Measurements from ENCODE around the gene NAA20. TPM values are rescaled to one million over a fixed set of nuclear protein-coding genes. Genes with fewer than 3 reads are reported as not detected.
A peak's percentile ranks its signal among the peaks of the same experiment; 100 is the strongest.
"Not testable (repeated sequence)": the region's sequence is repeated elsewhere in the genome, so short reads cannot be mapped to it uniquely, and the experiment has no call there.

Gene NAA20
- polyA plus RNA-seq, 10 donors, result 60.1 to 73.7 (median 67.9) TPM

- DNase-seq, result no peak
These were observed 30.1 kb upstream of the NAA20 start for GRCh38 chr20:19987046-19987445.

- no peak for DNase-seq
These were observed 26.3 kb upstream of the NAA20 start for GRCh38 chr20:19990850-19991249.

- DNase-seq, result no peak
These were observed 25.9 kb upstream of the NAA20 start for GRCh38 chr20:19991308-19991707.

GRCh38 chr20:19991854-19992253 is 25.3 kb upstream of the NAA20 start:
- DNase-seq, result no peak

- DNase-seq, result peak in 1 of 3 donors; percentile 86
These were observed 23.9 kb upstream of the NAA20 start for GRCh38 chr20:19992996-19993908.

- peak in 1 of 3 donors; percentile 81 for DNase-seq
These were observed 23.0 kb upstream of the NAA20 start for GRCh38 chr20:19993958-19994669.

GRCh38 chr20:19995220-19995863 is 21.8 kb upstream of the NAA20 start:
- peak in 2 of 3 donors; percentile 68 to 79 for DNase-seq

- DNase-seq, result no peak
These were observed 20.9 kb upstream of the NAA20 start for GRCh38 chr20:19996222-19996621.

- DNase-seq, result peak in 1 of 3 donors; percentile 86
These were observed 20.2 kb upstream of the NAA20 start for GRCh38 chr20:19996917-19997316.

- no peak for DNase-seq
These were observed 18.0 kb upstream of the NAA20 start for GRCh38 chr20:19998990-19999705.

GRCh38 chr20:20000211-20000968 is 16.8 kb upstream of the NAA20 start:
- DNase-seq, result no peak

- no peak for DNase-seq
These were observed 14.8 kb upstream of the NAA20 start for GRCh38 chr20:20002101-20002998.

- DNase-seq, result peak in 2 of 3 donors; percentile 71 to 81
These were observed 13.9 kb upstream of the NAA20 start for GRCh38 chr20:20003031-20003954.

GRCh38 chr20:20003955-20004322 is 13.2 kb upstream of the NAA20 start:
- DNase-seq, result not testable (repeated sequence)

GRCh38 chr20:20005342-20005741 is 11.8 kb upstream of the NAA20 start:
- DNase-seq, result no peak

- no peak for DNase-seq
These were observed 7.3 kb upstream of the NAA20 start for GRCh38 chr20:20009784-20010253.

- DNase-seq, result peak in 1 of 3 donors; percentile 41
These were observed 6.3 kb upstream of the NAA20 start for GRCh38 chr20:20010639-20011500.

GRCh38 chr20:20012541-20012940 is 4.6 kb upstream of the NAA20 start:
- DNase-seq, result no peak

Data from muscle of back (tissue), 11 donors.